Cardiac fibroblast (primary cell): Measurements from ENCODE around the gene LRRC8B.
A peak's percentile ranks its signal among the peaks of the same experiment; 100 is the strongest.
"Not testable (repeated sequence)": the region's sequence is repeated elsewhere in the genome, so short reads cannot be mapped to it uniquely, and the experiment has no call there.

Experiments
- DNase-seq, 2 donors: peaks; one replicate each; pipeline versions ENCODE4 v3.0.0 to v3.0.0-alpha.2; 2010; ENCODE audit warnings: low read depth in 2 of 2
- H3K4me3 ChIP-seq, 2 donors: replicated peaks in 1 of 2; 1 replicate in 1 of 2; 2 replicates in 1 of 2; pipeline ENCODE4 v1.5.1; 2011; ENCODE audit warnings: low read depth in 2 of 2, low read length in 2 of 2, mild to moderate bottlenecking in 2 of 2, moderate library complexity in 1 of 2
- TF ChIP-seq, protein P1 (sequence below): IDR thresholded peaks from one replicate; pipeline ENCODE4 v1.5.1; 2011; ENCODE audit warnings: low read depth, mild to moderate bottlenecking, low read length, inconsistent platforms

The LRRC8B gene

DNA sequence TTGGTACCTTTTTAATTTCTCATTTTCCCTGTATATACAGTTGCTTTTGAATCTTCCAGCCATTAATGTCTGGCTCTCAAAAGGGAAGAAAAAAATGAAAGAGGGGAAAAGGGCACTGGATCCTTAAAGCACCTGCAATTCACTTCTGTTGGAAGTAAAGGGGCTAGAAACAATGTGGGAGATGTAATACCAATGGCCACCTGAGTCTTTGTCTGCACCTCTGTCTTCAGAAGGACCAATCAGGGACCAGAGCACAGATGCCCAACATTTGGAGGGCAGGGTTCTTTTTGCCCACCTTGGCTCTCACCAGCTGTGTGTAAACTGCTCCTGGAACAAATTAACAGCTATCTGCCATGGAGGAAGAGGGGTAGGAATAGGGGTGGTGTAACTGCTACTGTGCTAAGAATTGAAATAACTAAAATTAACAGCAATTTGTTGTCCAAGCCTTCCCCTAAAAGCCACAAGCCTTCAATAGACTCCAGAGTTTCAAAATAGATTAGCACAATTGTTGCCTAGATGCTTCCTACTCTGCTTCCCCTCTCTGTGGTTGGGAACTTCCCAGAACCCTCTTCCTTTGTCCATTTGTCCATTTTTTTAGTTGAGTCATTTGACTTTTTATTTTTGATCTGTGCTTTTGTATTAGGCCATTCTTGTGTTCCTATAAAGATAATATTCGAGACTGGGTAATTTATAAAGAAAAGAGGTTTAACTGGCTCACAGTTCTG is 11.5 kb upstream of the LRRC8B start:
- no peak overlapping the region for H3K4me3 ChIP-seq
- DNase-seq, result no peak
- TF ChIP-seq, protein P1, sequence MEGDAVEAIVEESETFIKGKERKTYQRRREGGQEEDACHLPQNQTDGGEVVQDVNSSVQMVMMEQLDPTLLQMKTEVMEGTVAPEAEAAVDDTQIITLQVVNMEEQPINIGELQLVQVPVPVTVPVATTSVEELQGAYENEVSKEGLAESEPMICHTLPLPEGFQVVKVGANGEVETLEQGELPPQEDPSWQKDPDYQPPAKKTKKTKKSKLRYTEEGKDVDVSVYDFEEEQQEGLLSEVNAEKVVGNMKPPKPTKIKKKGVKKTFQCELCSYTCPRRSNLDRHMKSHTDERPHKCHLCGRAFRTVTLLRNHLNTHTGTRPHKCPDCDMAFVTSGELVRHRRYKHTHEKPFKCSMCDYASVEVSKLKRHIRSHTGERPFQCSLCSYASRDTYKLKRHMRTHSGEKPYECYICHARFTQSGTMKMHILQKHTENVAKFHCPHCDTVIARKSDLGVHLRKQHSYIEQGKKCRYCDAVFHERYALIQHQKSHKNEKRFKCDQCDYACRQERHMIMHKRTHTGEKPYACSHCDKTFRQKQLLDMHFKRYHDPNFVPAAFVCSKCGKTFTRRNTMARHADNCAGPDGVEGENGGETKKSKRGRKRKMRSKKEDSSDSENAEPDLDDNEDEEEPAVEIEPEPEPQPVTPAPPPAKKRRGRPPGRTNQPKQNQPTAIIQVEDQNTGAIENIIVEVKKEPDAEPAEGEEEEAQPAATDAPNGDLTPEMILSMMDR, result no peak

DNA sequence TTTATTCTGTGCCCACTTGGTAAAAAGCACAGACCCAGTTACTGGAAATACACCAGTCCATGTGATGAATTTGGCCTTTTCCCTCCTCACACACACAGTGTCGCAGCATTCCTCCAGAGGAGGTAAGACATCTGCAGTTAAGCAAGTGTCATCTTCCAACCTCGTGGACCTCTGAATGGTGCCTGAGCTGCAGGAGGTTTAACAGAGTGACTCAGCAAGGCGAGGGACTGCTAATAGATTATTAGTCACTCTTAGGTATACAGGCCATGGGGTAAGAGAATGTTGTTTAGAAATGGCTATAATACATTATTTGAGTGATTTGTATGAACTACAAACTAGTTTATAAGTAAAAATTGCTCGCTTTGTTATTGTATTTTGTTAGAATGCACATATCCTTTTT is 8.6 kb upstream of the LRRC8B start:
- DNase-seq, result peak; percentile 36 to 81
- no peak overlapping the region for H3K4me3 ChIP-seq
- TF ChIP-seq, protein P1, result no peak

DNA sequence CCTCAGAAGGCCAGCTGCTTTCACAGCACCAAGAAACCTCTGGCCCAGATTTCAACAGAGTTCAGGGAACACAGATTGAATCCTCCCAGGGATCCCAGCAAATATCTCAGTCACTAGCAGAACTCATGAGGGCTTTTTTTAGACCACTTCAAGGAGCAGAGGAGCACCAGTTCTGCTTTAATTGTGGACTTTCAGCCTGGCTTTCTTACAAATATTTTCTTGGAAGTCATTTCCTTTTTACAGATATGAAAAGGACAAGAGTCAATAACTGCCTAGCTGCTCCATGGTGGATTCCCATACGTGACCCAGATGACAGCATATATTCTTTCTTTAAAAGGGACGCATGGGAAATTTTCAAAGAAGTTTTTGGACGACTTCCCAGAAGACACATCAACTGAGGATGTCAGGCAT is 6.4 kb upstream of the LRRC8B start:
- no peak overlapping the region for H3K4me3 ChIP-seq
- peak; percentile 45 to 62 for DNase-seq
- TF ChIP-seq, protein P1, result no peak

DNA sequence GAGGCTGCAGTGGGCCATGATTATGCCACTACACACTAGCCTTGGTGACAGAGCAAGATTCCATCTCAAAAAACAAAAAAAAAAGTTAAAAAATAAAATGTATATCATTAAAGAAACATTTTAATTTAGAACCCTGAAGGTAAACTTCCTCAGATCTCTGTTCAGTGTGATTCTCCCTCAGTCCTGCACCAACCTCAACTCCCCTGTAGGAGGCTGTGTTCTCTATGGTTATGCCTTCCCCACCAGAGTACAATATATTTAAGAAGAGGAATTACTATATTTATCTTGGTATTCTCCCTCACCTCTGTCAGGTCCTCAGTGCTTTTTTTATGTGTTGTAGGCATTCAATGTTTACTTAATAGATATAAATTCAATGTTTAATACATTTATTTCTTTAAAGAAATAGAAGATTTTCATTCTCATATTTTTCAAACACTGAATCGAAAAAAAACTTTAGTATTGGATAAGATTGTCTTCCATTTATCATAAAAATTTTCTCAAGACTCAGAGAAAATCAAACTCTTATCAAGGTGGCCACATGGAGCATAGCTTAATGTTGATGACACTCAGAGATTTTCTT is 4.8 kb upstream of the LRRC8B start:
- H3K4me3 ChIP-seq, result no peak overlapping the region
- peak; percentile 66 to 73 for DNase-seq
- TF ChIP-seq, protein P1, result peak; percentile 81

DNA sequence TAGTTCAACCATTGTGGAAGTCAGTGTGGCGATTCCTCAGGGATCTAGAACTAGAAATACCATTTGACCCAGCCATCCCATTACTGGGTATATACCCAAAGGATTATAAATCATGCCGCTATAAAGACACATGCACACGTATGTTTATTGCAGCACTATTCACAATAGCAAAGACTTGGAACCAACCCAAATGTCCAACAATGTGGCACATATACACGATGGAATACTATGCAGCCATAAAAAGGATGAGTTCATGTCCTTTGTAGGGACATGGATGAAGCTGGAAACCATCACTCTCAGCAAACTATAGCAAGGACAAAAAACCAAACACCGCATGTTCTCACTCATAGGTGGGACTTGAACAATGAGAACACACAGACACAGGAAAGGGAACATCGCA is 2.7 kb upstream of the LRRC8B start:
- DNase-seq, H3K4me3 ChIP-seq: not testable (repeated sequence)

DNA sequence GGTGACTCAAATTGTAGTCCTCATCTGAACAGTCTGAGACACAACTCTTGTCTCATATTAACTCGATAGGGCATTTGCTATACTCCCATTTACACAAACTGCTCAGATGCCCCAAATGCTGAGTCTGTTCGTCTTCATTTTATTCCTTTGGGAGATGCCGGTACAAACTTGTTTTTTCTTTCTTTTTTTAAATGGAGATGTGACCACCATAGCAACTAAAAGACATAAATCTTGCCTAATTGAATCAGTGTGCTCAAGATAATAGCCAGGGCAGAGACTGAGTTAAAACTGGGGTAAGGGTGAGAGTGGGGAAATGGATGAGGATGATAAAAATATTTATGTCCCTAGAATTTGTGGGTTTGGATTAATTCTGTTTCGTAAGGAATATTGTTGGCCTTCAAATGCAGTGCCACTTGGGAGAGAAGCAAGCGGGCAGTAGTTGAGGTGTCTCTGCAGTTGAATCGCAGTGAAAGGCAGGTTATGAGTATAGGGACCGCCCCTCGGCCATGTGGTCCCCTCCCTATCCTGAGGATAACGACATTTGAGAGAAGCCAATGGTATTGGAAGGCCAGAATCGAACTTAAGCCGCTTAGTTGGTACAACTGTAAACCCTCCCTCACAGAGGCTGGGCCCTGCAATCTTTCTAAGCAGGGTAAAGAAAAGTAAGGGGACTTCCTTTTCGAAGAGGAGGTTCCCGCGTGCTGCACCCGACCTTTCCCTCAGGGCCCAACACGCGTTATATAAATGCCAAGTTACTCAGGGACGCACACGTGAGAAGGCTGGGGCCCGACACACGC is 859 bp upstream of the LRRC8B start:
- peak overlapping the region; percentile 85 to 99 for H3K4me3 ChIP-seq
- TF ChIP-seq, protein P1, result no peak
- DNase-seq, result peak; percentile 36 to 47
